Colonic mucosa (tissue), 4 donors: ENCODE results near the gene C1orf52. TPM values are rescaled to one million over a fixed set of nuclear protein-coding genes. Genes with fewer than 3 reads are reported as not detected.

Experiments used
- DNase-seq: peaks from one replicate; pipeline ENCODE4 v3.0.0-alpha.2; 2020
- H3K27ac ChIP-seq: fragments of 200-600 bp; one replicate; pipeline ENCODE4 v1.8.0; 2021
- H3K27me3 ChIP-seq: fragments of 200-600 bp; one replicate; pipeline ENCODE4 v1.8.0; 2021
- H3K36me3 ChIP-seq: fragments of 200-600 bp; one replicate; pipeline ENCODE4 v1.8.0; 2021
- H3K4me1 ChIP-seq: fragments of 200-600 bp; one replicate; pipeline ENCODE4 v1.8.0; 2021; ENCODE audit warnings: mild to moderate bottlenecking
- H3K4me3 ChIP-seq: fragments of 200-600 bp; one replicate; pipeline ENCODE4 v1.8.0; 2021
- H3K9ac ChIP-seq, 2 donors: one replicate each; pipeline ENCODE4 v1.7.0; 2013; ENCODE audit warnings: control low read depth in 2 of 2, low read depth in 2 of 2, low read length in 2 of 2
- H3K9me3 ChIP-seq: fragments of 200-600 bp; one replicate; pipeline ENCODE4 v1.8.0; 2021
- CTCF ChIP-seq: fragments of 200-600 bp; IDR thresholded peaks from one replicate; pipeline ENCODE4 v1.8.0; 2022; ENCODE audit warnings: antibody characterized with exemption, mild to moderate bottlenecking
- intact Hi-C: fragments of 100-400 bp; cut with DNase I; formaldehyde crosslinking; loops from one replicate; pipeline ENCODE4 v1.14.1; 2022
- total RNA-seq, 2 donors: library from RNA; stranded (reverse); fragmentation: NEBNext Ultra II Directional in 1 of 2; extraction: Animal tissue kit (Norgen Biotek cat#: 25700) in 1 of 2; gene quantifications; one replicate each; pipeline ENCODE4 v1.2.1, GENCODE V29; 2021
- donor health status: healthy.
- donor health status: DM: no; HTN: no; CAD: no.
- donor health status: DM: no; HTN: no; CAD: no.

The C1orf52 gene
- total RNA-seq, 2 donors from 2014 or later = 11.3 to 19.9 TPM

DNA sequence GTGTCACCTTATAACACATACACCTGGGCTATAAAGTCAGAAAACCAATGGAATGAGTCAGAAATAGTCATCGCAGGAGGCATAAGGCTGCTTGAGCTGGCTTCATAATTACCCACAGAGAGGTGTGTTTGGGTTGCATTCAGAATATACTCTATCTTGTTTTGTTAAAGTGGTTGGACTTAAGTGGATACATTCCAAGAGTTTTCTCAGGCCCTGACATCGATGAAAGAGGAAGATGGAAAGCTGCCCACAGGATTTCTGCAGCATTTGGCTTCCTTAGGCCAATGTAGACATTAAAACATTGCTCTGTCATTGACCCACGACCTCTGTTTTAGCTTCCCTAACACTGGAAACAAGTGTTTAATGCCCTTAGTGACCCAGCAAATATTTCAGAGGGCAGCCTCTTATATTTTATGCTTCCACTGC, 35.6 kb upstream of the C1orf52 start:
- Histone ChIP-seq H3K36me3 (no peaks in the 10 kb centered on the region), H3K4me1 (peaks cover 6% of the 10 kb centered on the region), H3K4me3 (no peak overlapping the region), H3K27me3 (no peaks in the 10 kb centered on the region), H3K9me3 (no peaks in the 10 kb centered on the region), H3K27ac (no peak overlapping the region), H3K9ac (no peak overlapping the region)
- no peak for TF ChIP-seq CTCF
- no peak for DNase-seq
- intact Hi-C loops = no loop called here

- no peaks in the 10 kb centered on the region for H3K27me3 ChIP-seq
- no peak overlapping the region for H3K27ac ChIP-seq
- no peak overlapping the region for H3K4me3 ChIP-seq
- DNase-seq = no peak
- intact Hi-C loops = no loop called here
- no peaks in the 10 kb centered on the region for H3K4me1 ChIP-seq
- H3K9ac ChIP-seq = no peak overlapping the region
- no peak for TF ChIP-seq CTCF
- no peaks in the 10 kb centered on the region for H3K9me3 ChIP-seq
- no peaks in the 10 kb centered on the region for H3K36me3 ChIP-seq
Measured at GRCh38 chr1:85290826-85291225, 31.4 kb upstream of the C1orf52 start.

DNA sequence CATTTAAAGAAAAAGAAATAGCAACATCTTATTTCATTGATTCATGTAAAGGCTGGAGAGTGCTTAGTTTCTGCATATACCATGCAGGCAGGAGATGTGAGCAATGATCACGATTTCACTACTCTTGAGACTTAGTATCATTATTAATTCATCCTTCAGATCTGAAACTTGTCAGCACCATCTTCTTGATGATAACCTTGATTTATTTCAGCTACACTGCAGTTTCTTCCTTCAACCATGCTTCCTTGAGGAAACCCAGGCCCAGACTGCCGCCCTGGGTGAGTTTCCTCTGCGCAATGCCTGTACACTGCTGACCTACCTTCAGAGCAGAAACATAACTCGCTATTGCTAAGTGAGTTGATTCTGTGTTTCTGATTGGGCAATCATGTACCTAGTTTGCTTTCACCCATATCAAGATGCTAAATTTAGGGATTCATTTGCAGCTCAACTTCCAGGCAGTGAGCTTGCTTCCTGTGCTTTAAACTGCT, 30.4 kb upstream of the C1orf52 start:
- Histone ChIP-seq H3K36me3 (no peaks in the 10 kb centered on the region), H3K4me3 (no peak overlapping the region), H3K27me3 (no peaks in the 10 kb centered on the region), H3K4me1 (no peaks in the 10 kb centered on the region), H3K9me3 (no peaks in the 10 kb centered on the region), H3K9ac (no peak overlapping the region), H3K27ac (no peak overlapping the region)
- intact Hi-C loops = no loop called here
- no peak for TF ChIP-seq CTCF
- DNase-seq = no peak

- Histone ChIP-seq H3K27ac (no peak overlapping the region), H3K9ac (no peak overlapping the region), H3K27me3 (no peaks in the 10 kb centered on the region), H3K36me3 (no peaks in the 10 kb centered on the region), H3K4me3 (no peak overlapping the region), H3K4me1 (no peaks in the 10 kb centered on the region), H3K9me3 (no peaks in the 10 kb centered on the region)
- no peak for DNase-seq
- TF ChIP-seq CTCF = no peak
- intact Hi-C loops = no loop called here
Measured at GRCh38 chr1:85289207-85289847, 29.9 kb upstream of the C1orf52 start.

GRCh38 chr1:85284202-85284601, 24.7 kb upstream of the C1orf52 start:
- no peak overlapping the region for H3K4me3 ChIP-seq
- DNase-seq = no peak
- no peaks in the 10 kb centered on the region for H3K36me3 ChIP-seq
- no peak overlapping the region for H3K9ac ChIP-seq
- no peaks in the 10 kb centered on the region for H3K27me3 ChIP-seq
- no peak overlapping the region for H3K27ac ChIP-seq
- no peaks in the 10 kb centered on the region for H3K4me1 ChIP-seq
- no peak for TF ChIP-seq CTCF
- intact Hi-C loops = no loop called here
- no peaks in the 10 kb centered on the region for H3K9me3 ChIP-seq
